ENCODE results near the gene KCNH1.
"Not testable (repeated sequence)": the region's sequence is repeated elsewhere in the genome, so short reads cannot be mapped to it uniquely, and the experiment has no call there.

KCNH1 gene

DNA sequence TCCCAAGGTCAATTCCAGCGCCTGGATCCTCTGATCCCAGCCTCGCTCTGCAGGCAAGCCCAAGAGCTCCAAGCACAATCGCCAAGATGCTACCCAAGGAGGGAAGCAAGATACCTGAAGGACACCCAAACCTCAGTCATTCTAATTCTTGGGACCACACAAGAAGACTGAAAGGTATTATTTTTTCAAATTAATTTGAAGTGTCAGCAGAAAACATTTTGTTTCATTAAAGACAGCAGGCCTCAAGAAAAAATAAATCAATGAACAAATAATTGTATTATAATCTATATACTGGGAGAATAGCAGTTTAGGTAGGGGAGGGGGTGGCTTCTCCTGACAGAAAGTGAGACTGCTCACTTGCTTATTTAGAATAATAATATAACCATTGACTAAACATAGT, 457.4 kb downstream of the KCNH1 start:
- no peak for DNase-seq

DNA sequence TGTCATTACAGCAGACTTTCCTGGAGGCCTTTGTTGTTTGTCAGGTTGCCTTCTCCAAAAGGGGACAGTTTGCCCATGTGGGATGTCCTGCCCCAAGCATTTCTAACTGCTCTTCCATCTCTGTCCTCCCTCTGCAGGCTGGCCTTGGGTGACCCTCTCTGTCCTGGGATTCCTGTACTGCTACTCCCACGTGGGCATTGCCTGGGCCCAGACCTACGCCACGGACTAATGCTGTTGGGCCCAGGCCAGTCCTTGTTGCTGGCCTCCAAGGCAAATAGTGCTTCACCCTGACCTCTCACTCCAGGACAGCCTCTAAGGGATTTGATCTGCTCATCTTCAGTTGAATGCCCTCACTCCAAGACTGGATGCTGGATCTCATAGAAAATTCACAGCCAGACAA, 459.8 kb downstream of the KCNH1 start:
- no peak for DNase-seq

DNA sequence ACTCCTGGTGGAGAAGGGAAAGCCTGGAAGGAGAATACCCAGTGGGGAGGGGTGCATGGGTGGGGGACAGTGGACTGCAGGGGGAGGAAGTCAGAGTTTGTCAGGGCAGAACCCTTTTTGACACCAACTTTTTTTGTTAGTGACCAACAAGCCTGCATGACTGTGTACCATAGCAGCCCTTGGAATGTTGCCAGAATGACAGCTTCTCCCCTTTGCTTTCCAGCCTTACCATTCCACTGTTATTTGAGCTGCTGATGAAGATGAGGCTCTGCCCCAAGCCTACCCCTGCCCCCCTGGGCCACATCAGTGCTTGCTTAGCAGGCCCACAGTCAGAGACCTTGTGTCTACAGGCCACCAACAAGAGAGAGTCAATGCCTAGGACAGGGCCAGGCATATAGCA, 464.0 kb downstream of the KCNH1 start:
- peak; percentile 25 to 39 for DNase-seq

DNA sequence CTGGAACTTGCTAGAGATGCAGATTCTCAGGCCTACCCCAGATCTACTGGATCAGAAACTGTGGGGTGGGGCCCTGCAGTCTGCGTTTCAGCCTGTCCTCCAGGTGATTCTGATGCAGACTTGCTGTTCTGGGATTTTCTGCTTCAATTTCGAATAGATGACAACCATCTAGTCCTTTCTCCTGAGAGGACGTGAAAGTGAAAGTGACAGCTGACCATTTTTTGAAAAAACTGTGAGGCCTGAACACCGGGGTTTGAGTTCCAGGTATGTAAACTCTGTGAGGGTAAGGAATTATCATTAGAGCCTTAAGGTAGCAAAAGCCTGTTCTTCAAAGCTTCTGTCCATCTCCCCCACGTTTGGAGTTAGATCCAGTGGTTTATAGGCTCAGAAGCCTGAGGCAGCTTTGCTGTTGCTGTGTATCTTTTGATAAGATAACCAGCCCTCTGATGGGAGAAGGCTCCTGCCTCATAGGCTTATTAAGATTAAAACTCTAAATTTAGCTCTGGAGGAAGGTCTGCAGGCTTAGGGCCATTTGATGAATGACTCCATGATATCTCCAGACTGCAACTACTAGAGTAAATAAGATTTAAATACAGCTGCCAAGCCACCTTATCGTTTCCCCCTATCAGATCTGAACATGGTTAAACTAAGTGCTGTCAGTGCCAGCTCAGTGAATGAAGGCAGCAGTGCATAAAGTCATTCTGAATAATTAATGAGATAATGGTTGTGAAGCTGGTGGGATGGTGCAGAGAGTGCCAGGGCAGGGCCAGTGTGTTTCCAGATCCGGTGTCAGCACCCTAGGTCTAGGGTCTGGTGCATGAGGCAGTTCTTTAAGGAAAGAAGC, 470.0 kb downstream of the KCNH1 start:
- DNase-seq: no peak

DNA sequence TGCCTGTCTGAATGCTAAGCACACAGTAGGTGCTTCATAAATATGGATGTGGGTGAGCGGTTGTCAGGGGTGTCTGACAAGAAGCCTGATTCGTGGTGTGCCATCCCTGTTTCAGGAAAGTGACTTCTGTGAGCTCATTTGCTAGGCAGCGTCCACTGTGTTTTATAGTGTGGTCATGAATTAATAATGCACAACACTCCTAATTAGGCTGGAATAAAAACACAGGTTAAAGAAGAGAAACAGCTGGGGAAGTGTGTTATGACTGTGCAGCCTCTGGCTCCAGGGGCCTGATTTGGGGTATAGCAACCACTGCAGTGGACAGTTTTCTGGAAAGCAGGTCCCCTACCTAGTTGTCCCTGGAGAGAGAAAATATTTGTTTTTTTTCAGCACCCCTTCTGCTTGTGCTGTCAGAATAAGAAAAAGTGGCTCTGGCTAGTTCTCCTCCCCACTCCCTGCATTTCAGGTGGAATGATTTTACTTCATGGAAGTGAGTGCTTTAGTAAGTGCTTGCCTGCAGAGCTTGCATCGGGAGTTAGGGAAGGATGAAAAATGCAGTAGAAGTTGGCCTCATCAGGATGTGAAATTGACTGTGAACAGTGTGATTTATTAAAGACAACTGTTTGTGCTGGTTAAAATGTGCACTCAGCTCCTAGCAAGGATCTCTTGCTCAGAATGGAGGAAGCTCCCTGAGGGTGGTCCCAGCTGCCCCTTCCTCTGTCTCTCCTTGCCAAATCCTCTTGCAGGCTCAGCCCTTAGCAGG, 471.5 kb downstream of the KCNH1 start:
- DNase-seq: no peak

DNA sequence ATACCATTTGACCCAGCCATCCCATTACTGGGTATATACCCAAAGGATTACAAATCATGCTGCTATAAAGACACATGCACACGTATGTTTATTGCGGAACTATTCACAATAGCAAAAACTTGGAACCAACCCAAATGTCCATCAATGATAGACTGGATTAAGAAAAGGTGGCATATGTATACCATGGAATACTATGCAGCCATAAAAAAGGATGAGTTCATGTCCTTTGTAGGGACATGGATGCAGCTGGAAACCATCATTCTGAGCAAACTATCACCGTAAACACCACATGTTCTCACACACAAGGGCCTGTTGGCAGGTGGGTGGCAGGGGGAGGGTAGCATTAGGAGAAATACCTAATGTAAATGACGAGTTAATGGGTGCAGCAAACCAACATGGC, 472.4 kb downstream of the KCNH1 start:
- DNase-seq: not testable (repeated sequence)

DNA sequence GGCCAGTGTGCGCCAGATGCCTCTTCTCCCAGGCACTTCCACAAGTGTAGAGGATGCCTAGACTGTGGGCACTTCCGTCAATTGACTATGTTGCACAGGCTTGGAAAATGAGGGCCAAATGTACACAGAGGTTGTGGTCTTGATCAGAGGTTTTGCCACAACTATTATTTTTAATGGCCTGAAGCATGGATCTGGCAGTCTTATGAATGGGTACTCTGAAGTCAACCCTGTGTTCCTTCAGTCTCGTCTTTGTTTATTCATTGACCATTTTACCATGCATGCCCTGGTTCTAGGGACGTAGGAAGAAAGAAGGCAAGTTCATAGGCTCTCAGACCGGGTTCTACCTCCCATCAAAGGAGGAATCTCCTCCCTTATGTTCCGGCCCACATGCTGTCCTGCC, 476.1 kb downstream of the KCNH1 start:
- no peak for DNase-seq

DNA sequence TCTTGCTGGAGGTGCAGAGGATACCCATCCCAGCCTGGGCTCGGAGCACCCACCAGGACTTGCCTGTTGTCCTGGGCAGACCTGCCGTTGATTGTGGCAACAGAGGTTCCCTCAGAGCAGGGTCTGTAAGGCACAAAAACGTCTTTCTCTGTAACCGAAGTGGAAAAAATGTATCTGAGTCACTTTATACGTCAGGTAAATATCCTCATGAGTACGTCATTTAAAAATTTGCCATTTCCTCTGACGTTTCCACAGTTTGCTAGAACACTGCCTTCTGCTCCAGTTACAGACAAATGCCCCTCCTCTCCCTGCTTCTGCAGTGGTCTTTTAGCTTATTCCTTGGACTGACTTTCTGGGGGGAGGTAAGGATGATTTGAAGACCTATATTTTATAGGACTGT, 478.4 kb downstream of the KCNH1 start:
- no peak for DNase-seq

DNA sequence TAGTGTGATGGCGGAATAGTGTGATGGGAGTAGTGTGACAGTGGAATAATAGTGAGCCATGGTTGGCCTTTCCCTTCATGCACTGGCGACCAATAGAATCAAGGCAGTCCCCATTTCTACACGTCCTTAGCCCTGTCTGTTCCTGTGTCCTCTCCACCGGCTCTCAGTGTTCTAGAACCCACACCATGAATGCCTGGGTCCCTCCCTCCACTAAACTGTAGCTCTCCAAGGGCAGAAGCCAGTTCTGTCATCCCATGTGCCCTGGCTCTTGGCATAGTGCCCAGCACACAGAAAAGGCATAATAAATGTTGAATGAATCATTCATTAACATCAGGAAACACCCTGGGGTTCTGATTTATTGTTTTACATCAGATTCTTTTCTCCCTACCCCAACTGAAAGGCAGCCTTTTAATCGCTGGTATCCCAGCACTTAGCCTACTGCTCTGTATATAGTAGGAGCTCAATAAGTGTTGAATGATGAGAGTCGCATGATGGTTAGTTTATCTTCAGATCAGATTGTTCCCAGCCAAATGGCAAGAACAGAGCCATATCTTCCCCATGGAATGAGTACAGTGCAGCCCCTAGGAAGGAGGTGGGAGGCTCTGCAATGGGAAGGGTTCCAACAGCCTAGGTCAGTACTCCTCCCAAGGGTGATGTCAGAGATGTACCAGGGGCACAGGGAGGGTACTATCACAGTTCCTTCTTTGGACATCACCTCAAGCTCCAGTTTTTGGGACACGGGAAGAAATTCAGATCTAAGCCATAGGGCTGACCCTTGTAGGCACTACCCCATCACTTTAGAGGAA, 479.6 kb downstream of the KCNH1 start:
- DNase-seq: no peak

DNA sequence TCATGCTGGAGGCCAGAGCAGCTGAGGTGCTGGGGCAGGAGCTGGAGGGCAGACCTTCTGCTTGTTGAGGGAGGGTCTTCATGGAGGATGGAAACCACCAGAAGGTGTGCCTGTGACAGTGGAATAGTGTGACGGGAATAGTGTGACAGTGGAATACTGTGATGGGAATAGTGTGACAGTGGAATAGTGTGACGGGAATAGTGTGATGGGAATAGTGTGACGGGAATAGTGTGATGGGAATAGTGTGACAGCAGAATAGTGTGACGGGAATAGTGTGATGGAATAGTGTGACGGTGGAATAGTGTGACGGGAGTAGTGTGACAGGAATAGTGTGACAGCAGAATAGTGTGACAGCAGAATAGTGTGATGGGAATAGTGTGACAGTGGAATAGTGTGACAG, 480.2 kb downstream of the KCNH1 start:
- DNase-seq: no peak

DNA sequence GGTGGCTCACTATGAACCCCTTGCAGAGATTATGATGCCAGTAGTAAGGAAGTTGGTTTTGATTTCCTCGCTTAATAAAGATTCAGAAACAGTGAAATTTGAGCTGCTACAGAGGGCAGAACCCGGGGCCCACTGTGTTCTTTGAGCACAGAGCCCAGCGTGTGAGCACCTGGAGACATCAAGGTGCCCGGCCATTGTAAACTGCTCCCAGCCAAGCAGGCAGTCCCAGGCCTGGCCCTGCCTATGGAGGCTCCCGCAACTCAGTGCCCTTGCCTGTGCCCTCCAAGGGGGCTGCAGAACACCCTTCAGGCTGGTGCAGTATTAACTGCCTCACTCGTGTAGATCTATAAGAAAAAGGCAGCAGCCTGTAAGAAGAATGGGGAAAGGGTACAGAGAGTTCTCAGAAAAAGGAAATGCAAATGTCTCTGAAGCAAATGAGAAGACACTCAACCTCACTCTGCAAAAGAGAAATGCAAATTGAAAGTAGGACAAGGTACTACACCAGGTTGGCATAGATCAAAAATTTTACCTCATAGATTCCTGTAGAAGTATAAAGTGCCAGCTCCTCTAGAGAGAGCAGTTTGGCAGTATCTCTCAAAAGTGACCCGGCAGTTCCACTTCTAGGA, 481.5 kb downstream of the KCNH1 start:
- no peak for DNase-seq

DNA sequence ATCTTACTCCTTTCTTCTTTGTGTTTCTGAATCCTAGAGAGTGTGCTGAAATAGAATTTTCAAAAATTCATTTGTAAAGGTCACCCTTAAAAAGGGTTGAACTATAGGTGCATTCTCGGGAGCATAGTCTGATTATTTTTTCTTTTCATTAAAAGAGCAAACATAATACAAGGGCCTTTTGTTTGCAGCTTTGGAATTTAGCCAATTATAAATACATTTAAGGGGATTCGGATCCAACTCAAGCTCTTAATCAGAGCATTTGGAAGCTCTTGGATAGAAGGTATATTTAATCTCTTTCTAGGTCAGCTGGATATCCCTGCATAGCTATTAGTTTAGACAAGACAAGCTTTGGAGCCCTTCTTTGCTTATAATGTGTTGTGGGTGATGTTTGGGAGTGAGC, 483.5 kb downstream of the KCNH1 start:
- no peak for DNase-seq

DNA sequence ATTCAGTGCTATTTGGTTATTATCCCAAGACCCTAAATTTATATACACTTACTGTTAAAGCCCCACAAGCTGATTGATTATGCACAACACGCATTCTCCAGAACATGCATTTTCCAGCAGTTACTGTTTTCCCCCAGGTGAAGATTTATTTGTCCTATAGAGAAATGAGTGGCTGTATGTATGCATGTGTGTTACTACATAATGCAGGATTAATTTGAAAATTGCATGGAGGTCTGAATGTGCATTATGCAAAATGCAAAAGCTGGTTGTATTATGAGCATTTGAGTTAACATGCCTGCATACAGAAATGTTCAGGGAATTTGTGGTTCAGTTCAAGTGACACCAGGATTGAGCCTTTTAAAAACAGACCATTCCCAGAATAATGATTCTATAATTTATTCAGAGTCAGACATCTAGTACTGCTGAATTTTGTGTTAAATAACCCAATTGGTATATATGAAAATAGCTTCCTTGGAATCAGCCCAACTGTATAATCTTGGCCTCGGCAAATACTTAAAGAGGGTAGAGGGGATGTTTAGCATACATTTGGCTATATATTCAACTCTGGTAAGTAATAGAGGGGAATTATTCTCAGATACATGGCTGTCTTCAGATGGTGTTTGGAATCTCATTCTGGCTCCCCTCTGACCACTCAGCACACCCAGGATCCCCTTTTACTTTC, 485.2 kb downstream of the KCNH1 start:
- DNase-seq: no peak

DNA sequence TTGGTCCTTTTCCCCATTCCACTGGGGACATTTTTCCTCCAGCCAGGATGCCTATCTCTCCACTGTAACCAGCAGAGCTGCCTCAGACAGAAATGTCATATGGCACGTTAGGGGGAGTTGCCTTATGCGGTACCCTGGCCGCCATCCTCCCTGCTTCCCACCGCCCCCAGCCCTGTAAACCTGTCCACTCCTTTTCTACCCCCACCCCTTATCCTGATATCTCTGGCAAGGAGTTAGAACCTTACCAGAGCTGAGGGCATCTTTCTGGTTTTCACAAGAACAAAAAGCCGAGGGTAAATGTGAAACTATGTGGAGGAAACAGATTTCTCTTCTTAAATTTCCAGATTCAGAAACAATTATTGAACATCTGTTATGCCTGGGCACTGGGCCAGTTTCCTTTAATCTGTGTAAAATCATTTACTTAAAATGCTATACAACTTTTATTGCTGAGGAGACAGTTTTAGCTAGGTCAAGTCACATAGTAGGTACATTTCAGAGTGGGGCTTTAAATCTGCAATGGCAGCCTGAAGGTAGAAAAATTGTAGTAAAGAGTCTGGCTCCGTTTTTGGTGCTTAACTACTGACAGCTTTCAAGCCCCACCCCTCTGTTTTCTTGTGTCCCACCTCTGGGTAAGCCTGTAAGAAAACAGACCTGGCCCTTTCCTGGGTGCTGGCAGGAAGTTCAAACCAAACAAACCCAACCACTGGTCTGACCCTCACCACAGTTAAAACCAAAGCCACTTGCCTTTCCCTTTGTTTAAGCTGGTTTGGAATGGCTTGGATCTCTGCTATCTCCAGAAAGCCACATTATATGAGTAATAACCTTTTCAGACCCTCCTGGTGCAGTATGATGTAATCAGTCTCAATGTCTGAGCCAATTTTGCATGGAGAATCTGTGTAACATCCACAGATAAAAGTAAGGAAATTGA, 486.3 kb downstream of the KCNH1 start:
- DNase-seq: no peak

DNA sequence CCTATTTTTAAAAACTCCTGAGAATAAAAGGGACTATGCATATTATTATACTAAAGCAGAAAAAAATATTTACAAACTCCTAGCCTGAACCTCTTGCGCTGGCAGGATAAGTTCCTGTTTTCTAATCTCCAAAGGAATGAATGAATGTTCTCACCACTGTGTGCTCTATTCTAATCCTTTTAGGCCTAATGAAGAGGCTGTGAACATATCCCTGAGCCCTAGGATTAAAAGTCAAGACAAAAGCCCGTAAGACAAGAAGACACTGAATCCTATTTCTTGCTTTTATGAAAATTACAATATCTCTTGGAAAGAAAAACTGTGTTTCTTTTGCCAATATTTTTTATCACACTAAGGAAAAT, 487.7 kb downstream of the KCNH1 start:
- no peak for DNase-seq

DNA sequence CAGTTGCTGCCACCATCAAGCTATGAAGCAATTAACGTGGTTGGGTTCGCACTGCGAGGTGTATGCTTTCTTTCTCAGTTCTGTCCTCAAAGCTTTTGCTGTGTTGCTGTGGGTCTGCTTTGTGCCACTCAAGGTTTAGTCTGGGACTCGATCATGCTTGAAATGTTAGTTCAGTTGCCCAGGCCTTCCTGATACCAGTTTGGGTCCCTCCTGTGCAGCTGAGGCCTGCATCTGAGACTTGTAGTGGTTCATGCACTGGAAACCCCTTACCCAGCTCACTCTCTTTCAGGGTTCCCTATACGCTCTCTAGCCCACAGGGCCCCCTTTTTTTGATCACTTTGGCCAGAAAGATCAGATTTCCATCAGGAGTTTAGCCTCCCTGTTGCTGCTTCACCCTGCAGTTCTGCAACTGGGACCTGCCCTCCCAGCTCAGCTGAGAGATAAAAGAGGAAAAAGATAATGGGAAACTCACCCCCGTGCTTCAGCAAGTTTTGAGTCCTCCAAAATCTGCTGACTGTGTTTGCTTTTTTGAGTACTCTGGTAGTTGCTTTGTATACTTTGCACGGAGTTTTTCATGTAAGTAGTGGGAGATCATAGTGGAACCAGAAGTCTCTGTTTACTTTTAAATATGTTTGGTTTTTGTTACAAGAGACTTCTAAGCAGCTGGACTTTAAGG, 488.2 kb downstream of the KCNH1 start:
- DNase-seq: no peak

DNA sequence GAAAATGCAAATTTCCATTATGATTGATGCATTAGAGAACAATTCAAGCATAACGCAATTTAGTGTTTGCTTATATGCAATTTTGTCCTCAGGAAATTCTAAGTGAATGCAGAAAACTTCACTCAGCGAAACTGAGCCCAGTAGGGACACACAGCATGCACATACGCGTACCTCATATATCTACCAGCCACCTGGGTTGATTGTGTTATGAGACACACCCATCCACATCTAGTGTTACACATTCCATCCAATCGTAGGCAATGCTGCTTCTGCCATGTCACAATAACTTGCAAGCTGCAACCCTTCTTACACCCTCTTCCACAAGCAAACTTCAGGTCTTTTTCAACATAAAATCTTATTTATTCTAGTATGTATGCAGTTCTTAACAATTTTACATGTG, 492.4 kb downstream of the KCNH1 start:
- DNase-seq: no peak

DNA sequence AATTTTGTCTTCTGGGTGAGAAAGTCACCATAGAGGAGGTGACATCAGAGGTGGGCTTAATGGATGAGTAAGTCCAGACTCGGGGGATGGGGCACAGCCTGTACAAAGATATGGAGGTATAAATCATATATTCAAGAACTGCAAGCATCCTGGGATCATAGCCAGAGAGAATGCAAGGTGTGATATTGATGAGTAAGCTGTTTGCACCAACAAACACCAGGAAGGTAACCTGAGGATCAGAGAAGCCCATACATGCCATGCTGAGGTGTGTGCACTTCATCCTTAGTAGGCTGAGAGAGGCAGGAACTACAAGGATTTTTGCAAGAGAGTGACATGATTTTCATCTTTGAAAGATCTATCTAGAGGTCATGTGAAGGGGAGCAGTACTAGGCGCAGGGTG, 498.8 kb downstream of the KCNH1 start:
- DNase-seq: no peak

DNA sequence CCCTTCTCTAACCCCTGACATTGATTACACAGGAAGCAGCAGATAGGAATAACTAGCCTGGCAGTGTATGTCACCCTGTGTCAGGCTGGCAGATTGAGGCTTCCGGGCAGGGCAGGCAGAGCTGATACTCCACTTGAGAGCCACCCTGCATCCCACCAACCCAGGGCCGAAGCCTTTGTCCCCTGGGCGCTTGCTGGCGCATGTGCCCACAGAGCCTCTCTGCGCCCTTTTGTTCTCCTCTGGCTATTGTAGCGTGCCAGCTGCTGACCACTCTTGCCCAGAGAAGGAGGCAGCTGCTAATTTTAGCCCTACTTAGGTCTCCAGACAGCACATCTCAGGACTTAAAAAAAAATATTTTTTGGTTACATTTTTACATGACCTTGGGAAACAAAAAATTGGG, 500.3 kb downstream of the KCNH1 start:
- peak in 1 of 2 experiments; percentile 57 for DNase-seq

DNA sequence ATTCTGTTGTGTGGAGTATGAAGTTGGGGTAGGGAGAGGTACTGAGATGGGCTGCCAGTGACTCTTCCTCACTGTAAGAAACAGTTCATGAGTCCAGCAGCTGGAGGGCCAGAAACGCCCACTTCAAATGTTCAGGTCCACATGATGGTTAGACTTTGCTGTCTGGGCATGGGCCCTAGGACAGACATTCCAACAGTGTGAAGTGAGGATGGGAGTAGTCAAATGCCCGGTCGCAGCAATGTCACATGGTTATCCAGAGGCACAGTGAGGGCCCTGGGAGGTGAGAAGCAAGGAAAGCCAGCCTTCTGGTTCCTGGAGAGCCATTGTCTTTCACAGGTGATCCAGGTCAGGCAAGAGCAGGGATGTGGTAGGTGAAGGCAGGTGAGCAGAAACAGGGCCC, 500.8 kb downstream of the KCNH1 start:
- DNase-seq: no peak

DNA sequence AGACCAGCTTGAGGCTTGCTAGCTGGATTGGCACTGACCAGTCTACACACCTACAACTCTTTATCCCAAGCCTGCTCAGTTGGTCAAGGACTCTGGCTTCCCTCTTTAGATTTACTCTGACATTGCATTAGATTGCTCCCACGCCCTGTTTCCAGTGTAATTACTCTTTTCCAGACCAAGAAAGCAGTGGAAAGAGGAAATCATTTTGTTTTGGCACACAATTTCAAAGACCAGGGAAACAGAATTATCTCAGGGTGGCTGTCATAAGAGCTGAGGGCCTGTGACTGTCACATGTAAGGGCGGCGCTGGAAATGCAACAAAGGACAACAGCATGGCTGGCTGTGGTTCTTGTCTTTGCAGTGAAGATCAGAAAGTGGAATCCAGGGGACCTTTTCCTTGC, 502.5 kb downstream of the KCNH1 start:
- DNase-seq: no peak
